Fibroblast of lung (primary cell): ENCODE results near the gene CEP164. TPM values are rescaled to one million over a fixed set of nuclear protein-coding genes. Genes with fewer than 3 reads are reported as not detected.

Source experiments
- DNase-seq, 2 donors: peaks; one replicate each; pipeline versions ENCODE4 v3.0.0 to v3.0.0-alpha.2; 2010; ENCODE audit warnings: low read depth in 2 of 2
- H2AFZ ChIP-seq: 2 replicates; pipeline ENCODE4 v1.5.1; 2012; ENCODE audit warnings: low read length, control low read depth, inconsistent platforms
- H3K27ac ChIP-seq: 2 replicates; pipeline ENCODE4 v1.5.1; 2011; ENCODE audit warnings: low read length, control low read depth; ENCODE audit not compliant: insufficient read depth
- H3K27me3 ChIP-seq: 2 replicates; pipeline ENCODE4 v1.5.1; 2011; ENCODE audit warnings: mild to moderate bottlenecking, low read length; ENCODE audit not compliant: control insufficient read depth, insufficient read depth
- H3K36me3 ChIP-seq: 2 replicates; pipeline ENCODE4 v1.5.1; 2011; ENCODE audit warnings: low read length; ENCODE audit not compliant: control insufficient read depth, insufficient read depth
- H3K4me1 ChIP-seq: 2 replicates; pipeline ENCODE4 v1.5.1; 2011; ENCODE audit warnings: low read length; ENCODE audit not compliant: control insufficient read depth, insufficient read depth; ENCODE audit errors: extremely low read depth
- H3K4me2 ChIP-seq: 2 replicates; pipeline ENCODE4 v1.5.1; 2011; ENCODE audit warnings: low read length, control low read depth; ENCODE audit not compliant: insufficient read depth; ENCODE audit errors: extremely low read depth
- H3K4me3 ChIP-seq, 4 experiments: fragments of 200-600 bp in 1 of 4; sonication (generic) in 1 of 4; replicated peaks in 1 of 4; 2 replicates each; pipeline ENCODE4 v1.5.1; 2011 to 2016; ENCODE audit warnings: low read length in 4 of 4, low read depth in 3 of 4, mild to moderate bottlenecking in 3 of 4, control low read depth in 2 of 4, inconsistent platforms in 1 of 4, mixed read lengths in 1 of 4; ENCODE audit not compliant: insufficient read depth in 1 of 4; ENCODE audit errors: control extremely low read depth in 1 of 4
- H3K79me2 ChIP-seq: 2 replicates; pipeline ENCODE4 v1.5.1; 2012; ENCODE audit warnings: mild to moderate bottlenecking, low read length, inconsistent platforms; ENCODE audit not compliant: control insufficient read depth, insufficient read depth
- H3K9ac ChIP-seq: 2 replicates; pipeline ENCODE4 v1.5.1; 2011; ENCODE audit warnings: mild to moderate bottlenecking, low read length, control low read depth; ENCODE audit not compliant: insufficient read depth
- H3K9me3 ChIP-seq: 2 replicates; pipeline ENCODE4 v1.5.1; 2012; ENCODE audit warnings: low read depth, low read length; ENCODE audit not compliant: control insufficient read depth, insufficient read depth
- H4K20me1 ChIP-seq: 2 replicates; pipeline ENCODE4 v1.5.1; 2011; ENCODE audit warnings: low read length; ENCODE audit not compliant: control insufficient read depth, insufficient read depth; ENCODE audit errors: extremely low read depth
- CTCF ChIP-seq, 2 donors: IDR thresholded peaks in 1 of 2; conservative IDR thresholded peaks in 1 of 2; 1 replicate in 1 of 2; 2 replicates in 1 of 2; pipeline ENCODE4 v1.5.1; 2011 to 2012; ENCODE audit warnings: low read length in 2 of 2, control low read depth in 1 of 2, inconsistent platforms in 1 of 2, low read depth in 1 of 2, mild to moderate bottlenecking in 1 of 2
- EZH2 ChIP-seq: IDR thresholded peaks from 2 replicates; pipeline ENCODE4 v1.5.1; 2012; ENCODE audit warnings: low read length, control low read depth, mild to moderate bottlenecking; ENCODE audit errors: missing control alignments
- polyA plus RNA-seq, 2 donors: library from polyadenylated mRNA; depleted of rRNA in 1 of 2; stranded (reverse) in 1 of 2; unstranded in 1 of 2; fragments of >200 nt; gene quantifications; 2 replicates each; pipeline ENCODE4 v1.2.1, GENCODE V29; 2011 to 2012; ENCODE audit warnings: missing spikeins in 1 of 2
- total RNA-seq: library from RNA; depleted of rRNA; stranded (reverse); fragments of >200 nt; gene quantifications from 2 replicates; pipeline ENCODE4 v1.2.1, GENCODE V29; 2014

The CEP164 gene
- total and polyA plus RNA-seq, 2 donors (not counting 1 experiment from before 2014, with no cell fraction given), result 16.1 to 33.5 TPM

GRCh38 chr11:117421041-117421440 is 93.4 kb downstream of the CEP164 start:
- Histone ChIP-seq H3K79me2 (no peaks in the 10 kb centered on the region), H3K9ac (no peak overlapping the region), H3K27ac (no peak overlapping the region), H3K36me3 (no peaks in the 10 kb centered on the region), H4K20me1 (no peaks in the 10 kb centered on the region), H3K4me2 (no peak overlapping the region), H3K4me1 (no peaks in the 10 kb centered on the region), H2AFZ (no peak overlapping the region), H3K27me3 (peaks cover 2% of the 10 kb centered on the region), H3K9me3 (no peaks in the 10 kb centered on the region), H3K4me3 (no peak overlapping the region)
- no peak for TF ChIP-seq CTCF (conservative IDR thresholded peaks at IDR 0.05 in 1 of 2, IDR thresholded peaks at IDR 0.05 in 1 of 2; ENCODE audit: low read depth in 1 of 2, low read length in 2 of 2)
- no peak for TF ChIP-seq EZH2
- peak in 1 of 2 donors; percentile 6 for DNase-seq

- H3K9ac ChIP-seq, result no peak overlapping the region
- no peaks in the 10 kb centered on the region for H4K20me1 ChIP-seq
- H3K36me3 ChIP-seq, result no peaks in the 10 kb centered on the region
- no peak for DNase-seq
- no peak overlapping the region for H2AFZ ChIP-seq
- TF ChIP-seq CTCF (conservative IDR thresholded peaks at IDR 0.05 in 1 of 2, IDR thresholded peaks at IDR 0.05 in 1 of 2; ENCODE audit: low read depth in 1 of 2, low read length in 2 of 2), result no peak
- TF ChIP-seq EZH2, result no peak
- peaks cover 2% of the 10 kb centered on the region for H3K27me3 ChIP-seq
- no peaks in the 10 kb centered on the region for H3K4me1 ChIP-seq
- no peaks in the 10 kb centered on the region for H3K79me2 ChIP-seq
- no peaks in the 10 kb centered on the region for H3K9me3 ChIP-seq
- no peak overlapping the region for H3K4me2 ChIP-seq
- no peak overlapping the region for H3K4me3 ChIP-seq
- no peak overlapping the region for H3K27ac ChIP-seq
Measured at GRCh38 chr11:117421476-117421875, 93.8 kb downstream of the CEP164 start.

- Histone ChIP-seq H3K36me3 (no peaks in the 10 kb centered on the region), H4K20me1 (no peaks in the 10 kb centered on the region), H3K27ac (no peak overlapping the region), H3K4me3 (no peak overlapping the region), H3K9me3 (no peaks in the 10 kb centered on the region), H3K79me2 (no peaks in the 10 kb centered on the region), H3K4me1 (no peaks in the 10 kb centered on the region), H2AFZ (no peak overlapping the region), H3K27me3 (peaks cover 2% of the 10 kb centered on the region), H3K9ac (no peak overlapping the region), H3K4me2 (no peak overlapping the region)
- TF ChIP-seq CTCF (conservative IDR thresholded peaks at IDR 0.05 in 1 of 2, IDR thresholded peaks at IDR 0.05 in 1 of 2; ENCODE audit: low read depth in 1 of 2, low read length in 2 of 2) (no peak), EZH2 (no peak)
- no peak for DNase-seq
Measured at GRCh38 chr11:117423046-117423575, 95.5 kb downstream of the CEP164 start.
